SH-SY5Y (cell line): Measurements from ENCODE around the gene ZNF232.

ENCODE experiments used
- GATA2 ChIP-seq: IDR thresholded peaks from 2 replicates; pipeline ENCODE4 v1.6.1; 2011; ENCODE audit warnings: mild to moderate bottlenecking, low read depth, low read length
- GATA3 ChIP-seq: IDR thresholded peaks from 2 replicates; pipeline ENCODE4 v1.6.1; 2011; ENCODE audit warnings: low read depth, mild to moderate bottlenecking, low read length, moderate library complexity

GRCh38 chr17:5118219-5118618 lies 6.5 kb upstream of the ZNF232 start:
- TF ChIP-seq GATA2 (no peak), GATA3 (no peak)
